Neural progenitor cell (in vitro differentiated cells): Measurements from ENCODE around the gene ZNF878.
"Not testable (repeated sequence)": the region's sequence is repeated elsewhere in the genome, so short reads cannot be mapped to it uniquely, and the experiment has no call there.

Experiments
- CTCF ChIP-seq: fragments of 200-600 bp; sonication (generic); IDR thresholded peaks from 2 replicates; pipeline ENCODE4 v1.5.1; 2017; ENCODE audit warnings: antibody characterized with exemption, mild to moderate bottlenecking
- EZH2 ChIP-seq: fragments of 200-600 bp; sonication (generic); IDR thresholded peaks from 2 replicates; pipeline ENCODE4 v1.6.1; 2017; ENCODE audit warnings: antibody characterized with exemption, mild to moderate bottlenecking, moderate library complexity
- EZH2phosphoT487 ChIP-seq: fragments of 200-600 bp; sonication (generic); IDR thresholded peaks from 2 replicates; pipeline ENCODE4 v1.6.1; 2017; ENCODE audit warnings: antibody characterized with exemption

DNA sequence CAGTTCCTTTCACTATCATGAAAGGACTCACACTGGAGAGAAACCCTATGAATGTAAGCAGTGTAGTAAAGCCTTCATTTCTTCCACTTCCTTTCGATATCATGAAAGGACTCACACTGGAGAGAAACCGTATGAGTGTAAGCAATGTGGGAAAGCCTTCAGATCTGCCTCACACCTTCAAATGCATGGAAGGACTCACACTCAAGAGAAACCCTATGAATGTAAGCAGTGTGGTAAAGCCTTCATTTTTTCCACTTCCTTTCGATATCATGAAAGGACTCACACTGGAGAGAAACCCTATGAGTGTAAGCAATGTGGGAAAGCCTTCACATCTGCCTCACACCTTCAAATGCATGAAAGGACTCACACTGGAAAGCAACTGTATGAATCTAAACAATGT lies 23.6 kb upstream of the ZNF878 start:
- not testable (repeated sequence) for TF ChIP-seq EZH2phosphoT487, CTCF, EZH2
